NCI-H146 treated with DMSO at 0.1 percent for 48 hours (cell line): ENCODE results near the gene AHCYL2.

Experiments used
- DNase-seq: peaks from one replicate; lab custom pipeline; 2025; ENCODE audit not compliant: unreplicated experiment; lab: John Stamatoyannopoulos, UW

Gene AHCYL2

GRCh38 chr7:129224251-129225205 is at the start of gene AHCYL2:
Gene AHCYL2 (plus strand): TSS chr7:129225030.
- DNase-seq = peak; percentile 97

- DNase-seq = no peak
These were observed 47.7 kb upstream of the AHCYL2 start for GRCh38 chr7:129176916-129177710.

GRCh38 chr7:129184981-129185670 is 39.7 kb upstream of the AHCYL2 start:
- DNase-seq = no peak

GRCh38 chr7:129186749-129187260 is 38.0 kb upstream of the AHCYL2 start:
- DNase-seq = no peak

GRCh38 chr7:129187681-129188371 is 37.0 kb upstream of the AHCYL2 start:
- no peak for DNase-seq

- DNase-seq = no peak
These were observed 36.4 kb upstream of the AHCYL2 start, which contains the start of gene SMO for GRCh38 chr7:129188372-129188891. Gene SMO (plus strand): TSS chr7:129188633. CDS start chr7:129189152, 519 bp downstream.

- DNase-seq = no peak
These were observed 35.8 kb upstream of the AHCYL2 start for GRCh38 chr7:129188892-129189660.

- no peak for DNase-seq
These were observed 35.0 kb upstream of the AHCYL2 start for GRCh38 chr7:129189661-129190310.

GRCh38 chr7:129191272-129191671 is 33.6 kb upstream of the AHCYL2 start:
- DNase-seq = no peak

GRCh38 chr7:129193892-129194291 is 30.9 kb upstream of the AHCYL2 start:
- DNase-seq = no peak

- DNase-seq = no peak
These were observed 27.1 kb upstream of the AHCYL2 start for GRCh38 chr7:129197771-129198170.

GRCh38 chr7:129199406-129199805 is 25.4 kb upstream of the AHCYL2 start:
- no peak for DNase-seq

- no peak for DNase-seq
These were observed 22.6 kb upstream of the AHCYL2 start for GRCh38 chr7:129202058-129202777.

- no peak for DNase-seq
These were observed 21.6 kb upstream of the AHCYL2 start for GRCh38 chr7:129203050-129203741.

GRCh38 chr7:129205126-129205818 is 19.6 kb upstream of the AHCYL2 start:
- DNase-seq = no peak

GRCh38 chr7:129205987-129206785 is 18.6 kb upstream of the AHCYL2 start:
- DNase-seq = no peak
